ENCODE data around the gene DHRS13.

DNA sequence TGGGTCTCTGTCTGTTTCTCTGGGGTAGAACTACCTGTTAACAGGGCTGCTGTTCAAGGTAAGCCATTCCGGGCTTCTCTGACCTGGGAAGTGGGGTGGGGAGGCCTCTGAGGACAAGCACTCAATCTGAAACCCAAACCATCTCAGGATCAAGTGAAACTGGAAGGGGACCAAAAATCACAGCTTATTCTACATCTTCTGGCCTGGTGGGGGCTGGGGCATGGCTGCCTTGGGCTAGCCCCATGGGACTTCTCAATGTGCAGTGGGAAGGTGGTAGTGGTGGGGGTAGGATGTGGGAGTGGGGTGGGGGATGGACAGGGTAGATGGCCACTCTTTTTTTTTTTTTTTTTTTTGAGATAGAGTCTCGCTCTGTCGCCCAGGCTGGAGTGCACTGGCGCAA, 10.9 kb downstream of the DHRS13 start:
- TF ChIP-seq, protein P1, sequence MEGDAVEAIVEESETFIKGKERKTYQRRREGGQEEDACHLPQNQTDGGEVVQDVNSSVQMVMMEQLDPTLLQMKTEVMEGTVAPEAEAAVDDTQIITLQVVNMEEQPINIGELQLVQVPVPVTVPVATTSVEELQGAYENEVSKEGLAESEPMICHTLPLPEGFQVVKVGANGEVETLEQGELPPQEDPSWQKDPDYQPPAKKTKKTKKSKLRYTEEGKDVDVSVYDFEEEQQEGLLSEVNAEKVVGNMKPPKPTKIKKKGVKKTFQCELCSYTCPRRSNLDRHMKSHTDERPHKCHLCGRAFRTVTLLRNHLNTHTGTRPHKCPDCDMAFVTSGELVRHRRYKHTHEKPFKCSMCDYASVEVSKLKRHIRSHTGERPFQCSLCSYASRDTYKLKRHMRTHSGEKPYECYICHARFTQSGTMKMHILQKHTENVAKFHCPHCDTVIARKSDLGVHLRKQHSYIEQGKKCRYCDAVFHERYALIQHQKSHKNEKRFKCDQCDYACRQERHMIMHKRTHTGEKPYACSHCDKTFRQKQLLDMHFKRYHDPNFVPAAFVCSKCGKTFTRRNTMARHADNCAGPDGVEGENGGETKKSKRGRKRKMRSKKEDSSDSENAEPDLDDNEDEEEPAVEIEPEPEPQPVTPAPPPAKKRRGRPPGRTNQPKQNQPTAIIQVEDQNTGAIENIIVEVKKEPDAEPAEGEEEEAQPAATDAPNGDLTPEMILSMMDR (IDR thresholded peaks at IDR 0.05; ENCODE audit: low read depth, low read length, missing input control): no peak
- TF ChIP-seq SP1 (IDR thresholded peaks at IDR 0.05): no peak
- no peak for TF ChIP-seq YY1 (IDR thresholded peaks at IDR 0.05)
- TF ChIP-seq, protein P2, sequence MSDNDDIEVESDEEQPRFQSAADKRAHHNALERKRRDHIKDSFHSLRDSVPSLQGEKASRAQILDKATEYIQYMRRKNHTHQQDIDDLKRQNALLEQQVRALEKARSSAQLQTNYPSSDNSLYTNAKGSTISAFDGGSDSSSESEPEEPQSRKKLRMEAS (IDR thresholded peaks at IDR 0.05): no peak
- TF ChIP-seq EGR1 (IDR thresholded peaks at IDR 0.05; ENCODE audit: low read depth in 2 of 2): no peak
- TF ChIP-seq, protein P3, sequence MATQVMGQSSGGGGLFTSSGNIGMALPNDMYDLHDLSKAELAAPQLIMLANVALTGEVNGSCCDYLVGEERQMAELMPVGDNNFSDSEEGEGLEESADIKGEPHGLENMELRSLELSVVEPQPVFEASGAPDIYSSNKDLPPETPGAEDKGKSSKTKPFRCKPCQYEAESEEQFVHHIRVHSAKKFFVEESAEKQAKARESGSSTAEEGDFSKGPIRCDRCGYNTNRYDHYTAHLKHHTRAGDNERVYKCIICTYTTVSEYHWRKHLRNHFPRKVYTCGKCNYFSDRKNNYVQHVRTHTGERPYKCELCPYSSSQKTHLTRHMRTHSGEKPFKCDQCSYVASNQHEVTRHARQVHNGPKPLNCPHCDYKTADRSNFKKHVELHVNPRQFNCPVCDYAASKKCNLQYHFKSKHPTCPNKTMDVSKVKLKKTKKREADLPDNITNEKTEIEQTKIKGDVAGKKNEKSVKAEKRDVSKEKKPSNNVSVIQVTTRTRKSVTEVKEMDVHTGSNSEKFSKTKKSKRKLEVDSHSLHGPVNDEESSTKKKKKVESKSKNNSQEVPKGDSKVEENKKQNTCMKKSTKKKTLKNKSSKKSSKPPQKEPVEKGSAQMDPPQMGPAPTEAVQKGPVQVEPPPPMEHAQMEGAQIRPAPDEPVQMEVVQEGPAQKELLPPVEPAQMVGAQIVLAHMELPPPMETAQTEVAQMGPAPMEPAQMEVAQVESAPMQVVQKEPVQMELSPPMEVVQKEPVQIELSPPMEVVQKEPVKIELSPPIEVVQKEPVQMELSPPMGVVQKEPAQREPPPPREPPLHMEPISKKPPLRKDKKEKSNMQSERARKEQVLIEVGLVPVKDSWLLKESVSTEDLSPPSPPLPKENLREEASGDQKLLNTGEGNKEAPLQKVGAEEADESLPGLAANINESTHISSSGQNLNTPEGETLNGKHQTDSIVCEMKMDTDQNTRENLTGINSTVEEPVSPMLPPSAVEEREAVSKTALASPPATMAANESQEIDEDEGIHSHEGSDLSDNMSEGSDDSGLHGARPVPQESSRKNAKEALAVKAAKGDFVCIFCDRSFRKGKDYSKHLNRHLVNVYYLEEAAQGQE (IDR thresholded peaks at IDR 0.05): no peak
- no peak for TF ChIP-seq GABPA (IDR thresholded peaks at IDR 0.05 in 1 of 2, conservative IDR thresholded peaks at IDR 0.05 in 1 of 2)
- TF ChIP-seq HNF4G (IDR thresholded peaks at IDR 0.05): no peak
- TF ChIP-seq, protein P4, sequence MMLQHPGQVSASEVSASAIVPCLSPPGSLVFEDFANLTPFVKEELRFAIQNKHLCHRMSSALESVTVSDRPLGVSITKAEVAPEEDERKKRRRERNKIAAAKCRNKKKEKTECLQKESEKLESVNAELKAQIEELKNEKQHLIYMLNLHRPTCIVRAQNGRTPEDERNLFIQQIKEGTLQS (IDR thresholded peaks at IDR 0.05): no peak
